ENCODE measurements around the gene NEK4.
A peak's percentile ranks its signal among the peaks of the same experiment; 100 is the strongest.

NEK4 gene

GRCh38 chr3:52770496-52771333 lies at the start of gene NEK4:
NEK4 (minus strand) TSS chr3:52770940; CDS start chr3:52770746, 194 bp downstream.
- peak; percentile 77 for DNase-seq

GRCh38 chr3:52819936-52820335 lies 49.2 kb upstream of the NEK4 start:
- peak; percentile 14 for DNase-seq

- no peak for DNase-seq
Observed at GRCh38 chr3:52817860-52818259, 47.1 kb upstream of the NEK4 start.

- no peak for DNase-seq
Observed at GRCh38 chr3:52817221-52817620, 46.5 kb upstream of the NEK4 start.

- DNase-seq = no peak
Observed at GRCh38 chr3:52816654-52817053, 45.9 kb upstream of the NEK4 start.

- no peak for DNase-seq
Observed at GRCh38 chr3:52816199-52816598, 45.5 kb upstream of the NEK4 start.

GRCh38 chr3:52813810-52814209 lies 43.1 kb upstream of the NEK4 start:
- no peak for DNase-seq

- peak; percentile 10 for DNase-seq
Observed at GRCh38 chr3:52811452-52812011, 40.8 kb upstream of the NEK4 start.

- DNase-seq = no peak
Observed at GRCh38 chr3:52810923-52811322, 40.2 kb upstream of the NEK4 start.

GRCh38 chr3:52809662-52810377 lies 39.1 kb upstream of the NEK4 start:
- DNase-seq = peak; percentile 64

GRCh38 chr3:52809149-52809548 lies 38.4 kb upstream of the NEK4 start:
- DNase-seq = no peak

- no peak for DNase-seq
Observed at GRCh38 chr3:52805270-52806039, 34.7 kb upstream of the NEK4 start.

GRCh38 chr3:52801839-52802238 lies 31.1 kb upstream of the NEK4 start:
- no peak for DNase-seq

GRCh38 chr3:52800079-52800478 lies 29.3 kb upstream of the NEK4 start:
- DNase-seq = no peak

GRCh38 chr3:52798978-52799476 lies 28.3 kb upstream of the NEK4 start:
- no peak for DNase-seq

GRCh38 chr3:52798376-52798977 lies 27.7 kb upstream of the NEK4 start:
- no peak for DNase-seq

GRCh38 chr3:52796411-52796810 lies 25.7 kb upstream of the NEK4 start:
- DNase-seq = no peak

GRCh38 chr3:52795298-52795900 lies 24.7 kb upstream of the NEK4 start:
- no peak for DNase-seq

GRCh38 chr3:52794612-52795099 lies 23.9 kb upstream of the NEK4 start, which contains the start of gene ITIH3:
ITIH3 (plus strand) TSS chr3:52794796; CDS start chr3:52794804, 8 bp downstream.
- no peak for DNase-seq

GRCh38 chr3:52793702-52794611 lies 23.2 kb upstream of the NEK4 start:
- DNase-seq = no peak
